Muscle layer of duodenum (tissue), 2 donors: Measurements from ENCODE around the gene DCT.

Experiments used
- H3K27ac ChIP-seq: one replicate; pipeline ENCODE4 v1.7.0; 2013; ENCODE audit warnings: mild to moderate bottlenecking, low read length
- H3K27me3 ChIP-seq: one replicate; pipeline ENCODE4 v1.7.0; 2013; ENCODE audit warnings: low read depth, mild to moderate bottlenecking, control low read depth, low read length
- H3K36me3 ChIP-seq, 2 donors: one replicate each; pipeline ENCODE4 v1.7.0; 2013; ENCODE audit warnings: low read length in 2 of 2, control low read depth in 1 of 2, mild to moderate bottlenecking in 1 of 2; ENCODE audit not compliant: insufficient read depth in 2 of 2, control insufficient read depth in 1 of 2
- H3K4me1 ChIP-seq, 2 donors: one replicate each; pipeline ENCODE4 v1.7.0; 2013; ENCODE audit warnings: low read length in 2 of 2, mild to moderate bottlenecking in 2 of 2, control low read depth in 1 of 2, moderate library complexity in 1 of 2; ENCODE audit not compliant: insufficient read depth in 2 of 2, control insufficient read depth in 1 of 2
- H3K4me3 ChIP-seq, 2 donors: one replicate each; pipeline ENCODE4 v1.7.0; 2013; ENCODE audit warnings: low read length in 2 of 2, low read depth in 1 of 2, mild to moderate bottlenecking in 1 of 2
- H3K9me3 ChIP-seq, 2 donors: one replicate each; pipeline ENCODE4 v1.7.0; 2013; ENCODE audit warnings: low read length in 2 of 2, control low read depth in 1 of 2, mild to moderate bottlenecking in 1 of 2; ENCODE audit not compliant: control insufficient read depth in 1 of 2
- donor health status: healthy.

DCT gene

DNA sequence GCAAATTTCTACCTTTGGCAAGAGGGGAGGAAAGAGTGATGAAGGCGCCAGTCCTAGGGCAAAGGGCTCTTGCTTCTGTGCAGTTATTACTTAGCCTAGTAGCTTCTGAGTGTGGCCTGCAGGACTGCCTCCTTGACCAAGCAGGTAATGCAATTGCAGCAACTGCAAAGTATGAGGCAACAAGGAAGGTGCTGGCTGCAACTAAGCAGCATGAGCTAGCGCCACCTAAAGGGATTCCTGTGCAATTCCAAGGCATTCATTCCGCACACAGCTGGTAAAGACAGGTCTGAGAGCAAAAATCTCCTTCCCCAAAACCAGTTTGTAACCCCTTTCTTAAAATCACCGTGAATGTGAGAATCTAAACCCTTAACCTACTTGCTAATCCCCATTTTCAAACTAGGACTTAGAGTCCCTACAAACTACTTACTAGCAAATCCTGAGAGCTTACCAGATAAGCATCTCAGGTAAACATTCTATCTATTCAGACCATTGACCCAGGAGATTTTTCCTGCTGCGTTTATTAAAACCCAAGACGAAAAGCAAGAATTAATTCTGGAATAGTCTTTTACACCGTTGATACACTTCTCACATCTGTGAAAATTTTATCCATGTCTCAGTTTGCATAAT is 62.9 kb downstream of the DCT start:
- Histone ChIP-seq H3K9me3 (peaks cover 3 to 6% of the 10 kb centered on the region in 2 donors), H3K4me1 (peaks cover 0 to 3% of the 10 kb centered on the region in 2 donors), H3K27ac (no peak overlapping the region), H3K36me3 (no peaks in the 10 kb centered on the region), H3K4me3 (no peak overlapping the region), H3K27me3 (no peaks in the 10 kb centered on the region)

DNA sequence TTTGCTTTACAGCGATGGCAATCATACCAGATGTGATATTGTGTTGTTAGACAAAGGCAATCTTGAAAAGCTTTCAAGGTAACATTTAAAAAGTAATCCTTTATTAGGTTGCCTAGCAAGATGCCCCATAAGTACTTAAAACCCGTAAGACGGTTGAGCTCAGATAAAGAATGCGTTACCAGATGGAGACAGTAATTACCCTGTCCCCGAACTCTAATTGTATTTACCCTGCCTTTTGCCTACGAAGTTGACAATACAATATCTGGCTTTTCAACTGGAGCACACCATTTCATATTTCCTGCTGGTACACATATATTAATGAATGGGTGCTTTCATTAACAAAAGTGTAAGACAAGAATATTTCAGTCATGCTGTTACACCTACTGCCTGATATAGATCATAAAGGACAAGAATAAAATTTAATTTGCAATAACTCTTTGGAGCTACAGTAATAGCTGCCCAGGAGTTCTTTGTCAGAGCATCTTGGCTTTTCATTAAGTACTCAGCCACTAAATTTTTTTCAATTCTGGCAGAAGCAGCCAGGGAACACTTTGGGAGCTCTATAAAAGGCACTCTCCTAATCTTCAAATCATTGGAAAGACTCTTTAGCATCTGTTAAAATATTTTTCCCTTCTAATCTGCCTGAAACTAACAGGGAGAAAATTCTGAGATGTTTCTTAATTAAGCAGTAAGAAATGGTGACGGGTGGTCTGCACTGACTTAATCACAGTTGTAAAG is 63.8 kb downstream of the DCT start:
- H3K36me3 ChIP-seq = no peaks in the 10 kb centered on the region
- H3K27me3 ChIP-seq = no peaks in the 10 kb centered on the region
- no peak overlapping the region for H3K27ac ChIP-seq
- H3K4me3 ChIP-seq = no peak overlapping the region
- no peaks in the 10 kb centered on the region for H3K9me3 ChIP-seq
- peaks cover 0 to 3% of the 10 kb centered on the region in 2 donors for H3K4me1 ChIP-seq

DNA sequence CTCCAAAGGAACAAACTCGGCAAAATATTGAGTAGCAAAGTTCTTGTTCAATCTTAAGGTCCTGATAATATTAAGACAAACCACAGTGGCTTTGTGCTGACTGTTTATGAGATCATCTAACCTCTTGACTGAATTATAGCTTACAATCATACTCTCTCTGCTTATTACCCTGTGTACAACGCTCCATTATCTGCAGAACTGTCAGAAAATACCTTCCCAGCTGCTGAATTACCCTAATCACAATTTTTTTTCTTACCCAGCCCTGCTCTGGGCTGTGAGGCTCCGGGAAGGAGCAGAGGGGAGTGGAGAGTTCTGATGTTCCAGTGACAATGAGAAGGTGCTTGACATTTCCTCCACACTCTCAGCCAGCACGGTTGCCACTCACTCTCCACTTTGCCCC is 64.8 kb downstream of the DCT start:
- H3K27me3 ChIP-seq = no peaks in the 10 kb centered on the region
- H3K4me3 ChIP-seq = no peak overlapping the region
- no peaks in the 10 kb centered on the region for H3K9me3 ChIP-seq
- peaks cover 0 to 3% of the 10 kb centered on the region in 2 donors for H3K4me1 ChIP-seq
- no peaks in the 10 kb centered on the region for H3K36me3 ChIP-seq
- H3K27ac ChIP-seq = no peak overlapping the region

DNA sequence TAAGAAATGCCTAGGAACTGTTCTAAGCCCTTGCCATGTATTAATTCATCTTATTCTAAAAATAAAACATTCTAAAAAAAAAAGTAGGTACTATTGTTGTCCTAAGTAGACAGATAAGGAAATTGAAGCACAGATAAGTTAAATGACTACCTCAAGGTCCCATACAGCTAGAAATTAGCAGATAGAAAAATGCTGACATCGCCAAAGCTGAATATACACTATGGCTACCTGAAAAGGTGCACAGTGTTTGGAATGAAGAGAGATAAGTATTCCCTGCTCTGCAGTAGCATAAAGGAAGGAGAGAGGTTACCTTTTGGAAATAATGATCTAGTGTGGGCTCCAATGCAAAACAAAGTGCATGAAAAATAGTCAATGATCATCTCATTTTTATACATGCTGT is 65.3 kb downstream of the DCT start:
- Histone ChIP-seq H3K4me3 (no peak overlapping the region), H3K9me3 (no peaks in the 10 kb centered on the region), H3K36me3 (no peaks in the 10 kb centered on the region), H3K4me1 (peaks cover 0 to 3% of the 10 kb centered on the region in 2 donors), H3K27ac (no peak overlapping the region), H3K27me3 (no peaks in the 10 kb centered on the region)

DNA sequence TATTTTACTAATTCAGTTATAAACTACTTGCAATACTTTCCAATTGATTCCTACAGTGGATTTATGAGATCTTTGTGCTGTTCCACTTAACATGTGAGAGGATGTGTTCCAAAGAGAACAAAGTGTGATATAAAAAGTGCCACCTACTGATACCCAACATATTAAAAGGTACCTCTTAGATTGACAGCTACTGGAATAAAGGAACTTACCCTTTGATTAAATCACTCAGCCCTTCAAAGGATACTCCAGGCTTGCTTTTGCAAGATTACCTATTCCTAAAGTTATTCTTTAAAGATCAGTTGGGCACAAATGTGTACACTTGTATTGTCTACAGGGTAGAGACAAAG is 65.9 kb downstream of the DCT start:
- no peak overlapping the region for H3K27ac ChIP-seq
- H3K27me3 ChIP-seq = no peaks in the 10 kb centered on the region

DNA sequence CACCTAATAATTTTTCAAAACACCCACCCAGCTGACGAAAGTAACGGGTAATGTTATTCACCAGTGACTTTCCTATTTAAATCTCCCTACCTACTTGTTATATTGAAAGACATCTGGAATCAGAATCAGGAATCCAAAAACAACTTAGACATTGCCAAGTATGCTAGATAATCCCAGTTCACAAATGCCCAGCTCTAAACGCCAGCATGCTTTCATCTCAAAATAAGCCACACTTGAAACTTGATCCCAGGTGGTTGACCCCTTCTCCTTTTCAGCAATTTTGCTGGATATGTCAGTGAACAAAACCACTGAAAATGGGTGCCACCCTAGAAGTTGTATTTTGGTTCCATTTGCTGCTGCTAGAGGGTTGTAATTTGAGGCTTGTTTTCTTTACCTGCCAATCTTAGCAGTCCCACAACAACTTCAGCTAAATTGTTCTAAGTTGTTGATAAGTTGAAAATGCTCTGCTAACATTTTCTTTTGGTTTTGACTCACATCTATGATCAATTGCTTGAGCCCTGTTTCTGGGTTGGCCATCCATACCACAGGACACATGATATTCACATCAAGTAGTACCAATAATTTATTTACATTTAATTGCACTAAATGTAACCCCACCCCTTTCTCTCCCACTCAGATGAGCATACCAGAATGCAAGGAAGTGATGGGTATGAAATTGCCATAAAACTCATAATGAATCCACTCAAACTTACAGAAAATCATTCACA is 66.4 kb downstream of the DCT start:
- H3K4me1 ChIP-seq = peaks cover 0 to 6% of the 10 kb centered on the region in 2 donors
- no peak overlapping the region for H3K27ac ChIP-seq
- H3K9me3 ChIP-seq = no peaks in the 10 kb centered on the region
- H3K4me3 ChIP-seq = no peak overlapping the region
- no peaks in the 10 kb centered on the region for H3K27me3 ChIP-seq
- no peaks in the 10 kb centered on the region for H3K36me3 ChIP-seq

More for the DNA sequence above, 65.9 kb downstream of the DCT start:
- no peaks in the 10 kb centered on the region for H3K9me3 ChIP-seq
- peaks cover 0 to 6% of the 10 kb centered on the region in 2 donors for H3K4me1 ChIP-seq
- no peak overlapping the region for H3K4me3 ChIP-seq
- no peaks in the 10 kb centered on the region for H3K36me3 ChIP-seq

DNA sequence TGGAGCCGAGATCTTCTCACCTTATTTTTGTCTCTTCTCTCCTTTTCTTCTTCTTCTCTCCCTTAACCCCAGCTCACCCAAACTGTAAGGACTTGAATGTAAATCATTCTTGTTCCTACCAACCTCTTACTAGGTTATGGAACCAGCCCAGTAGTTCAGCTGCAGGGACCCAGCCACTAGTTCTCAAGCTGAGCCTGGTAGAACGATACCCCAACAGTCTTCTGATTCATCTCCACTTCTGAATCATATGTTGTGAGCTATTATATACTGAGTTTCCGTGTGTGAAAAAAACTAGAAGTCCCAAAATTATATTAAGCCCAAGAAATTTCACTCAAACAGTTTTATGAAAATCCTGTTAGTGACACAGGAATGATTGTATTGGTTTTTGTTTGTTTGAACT is 67.7 kb downstream of the DCT start:
- Histone ChIP-seq H3K36me3 (no peaks in the 10 kb centered on the region), H3K9me3 (no peaks in the 10 kb centered on the region), H3K27me3 (no peaks in the 10 kb centered on the region), H3K4me3 (no peak overlapping the region), H3K4me1 (peaks cover 0 to 6% of the 10 kb centered on the region in 2 donors), H3K27ac (no peak overlapping the region)

DNA sequence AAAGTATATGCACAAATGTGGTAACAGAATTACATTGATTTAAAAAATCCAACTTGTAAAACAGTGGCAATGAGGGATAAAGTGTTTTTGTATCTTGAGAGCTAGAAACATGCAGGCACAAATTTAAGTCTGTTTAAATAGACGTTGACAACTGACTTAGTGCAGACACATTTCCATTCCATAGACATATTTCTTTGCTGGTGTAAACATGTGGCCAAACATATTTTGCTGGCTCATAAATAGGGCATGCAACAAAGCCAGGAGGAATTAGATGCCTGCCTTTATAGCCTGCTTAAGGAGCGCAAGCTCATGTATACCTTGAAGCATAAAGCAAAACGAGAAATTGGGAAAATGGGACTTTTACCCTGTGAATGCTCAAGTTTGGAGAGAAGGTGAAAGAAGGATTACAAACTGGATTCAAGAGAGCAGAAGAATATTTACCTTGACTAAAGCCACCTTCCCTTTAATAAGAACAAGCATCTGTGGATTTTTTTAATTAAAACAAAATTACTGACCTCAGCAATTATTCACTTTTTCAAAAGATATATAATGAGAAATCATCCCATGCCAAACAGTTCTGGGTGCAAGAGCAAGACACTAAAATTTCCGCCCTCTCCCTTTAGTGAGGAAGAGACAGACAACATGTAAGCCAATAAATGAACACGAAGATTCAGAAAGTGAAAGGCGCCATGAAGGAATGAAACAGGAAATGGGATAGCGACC is 71.0 kb downstream of the DCT start:
- H3K27me3 ChIP-seq = no peaks in the 10 kb centered on the region
- no peaks in the 10 kb centered on the region for H3K36me3 ChIP-seq
- H3K4me3 ChIP-seq = no peak overlapping the region
- H3K27ac ChIP-seq = no peak overlapping the region
- H3K9me3 ChIP-seq = no peaks in the 10 kb centered on the region
- peaks cover 0 to 3% of the 10 kb centered on the region in 2 donors for H3K4me1 ChIP-seq

DNA sequence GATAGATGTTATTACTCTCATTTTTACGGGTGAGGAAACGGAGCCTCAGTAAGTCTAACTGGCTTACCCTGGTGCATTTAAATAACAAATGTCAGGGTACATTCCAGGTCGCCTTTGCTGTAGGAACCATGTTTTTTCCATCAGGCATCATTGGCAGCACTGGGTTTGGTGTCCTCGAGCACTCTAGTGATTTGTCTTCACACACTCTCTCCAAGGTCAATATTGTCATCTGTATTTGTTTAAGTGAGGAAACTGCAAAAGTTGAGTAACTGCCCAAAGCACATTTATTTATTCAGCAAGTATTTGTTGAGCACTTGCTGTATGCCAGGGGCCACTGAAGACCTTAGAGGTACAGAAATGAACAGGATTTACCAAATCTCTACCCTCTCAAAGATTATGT is 78.6 kb downstream of the DCT start:
- Histone ChIP-seq H3K36me3 (no peaks in the 10 kb centered on the region), H3K4me3 (no peak overlapping the region), H3K4me1 (no peaks in the 10 kb centered on the region), H3K27ac (no peak overlapping the region), H3K9me3 (no peaks in the 10 kb centered on the region), H3K27me3 (no peaks in the 10 kb centered on the region)

DNA sequence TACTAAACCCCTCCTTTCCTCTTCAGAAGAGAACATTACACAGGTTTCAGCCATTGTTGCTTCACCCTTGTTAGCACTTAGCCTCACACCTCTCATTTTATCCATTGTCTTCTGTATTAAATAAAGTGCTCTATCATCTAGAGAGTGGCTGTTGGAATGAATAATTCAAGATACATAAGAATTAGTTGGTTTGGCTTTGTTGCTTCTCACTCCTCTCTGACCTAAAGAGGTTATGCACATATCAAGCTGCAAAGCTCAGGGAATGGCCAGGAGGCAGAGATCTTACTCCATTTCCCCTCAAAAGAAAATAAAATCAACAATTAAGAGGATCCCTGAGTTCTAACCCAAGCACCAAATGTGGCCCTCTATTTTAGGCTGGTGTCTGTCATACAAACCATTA is 79.7 kb downstream of the DCT start:
- no peak overlapping the region for H3K27ac ChIP-seq
- no peaks in the 10 kb centered on the region for H3K36me3 ChIP-seq
- no peak overlapping the region for H3K4me3 ChIP-seq
- H3K4me1 ChIP-seq = no peaks in the 10 kb centered on the region
- H3K27me3 ChIP-seq = no peaks in the 10 kb centered on the region
- H3K9me3 ChIP-seq = no peaks in the 10 kb centered on the region

DNA sequence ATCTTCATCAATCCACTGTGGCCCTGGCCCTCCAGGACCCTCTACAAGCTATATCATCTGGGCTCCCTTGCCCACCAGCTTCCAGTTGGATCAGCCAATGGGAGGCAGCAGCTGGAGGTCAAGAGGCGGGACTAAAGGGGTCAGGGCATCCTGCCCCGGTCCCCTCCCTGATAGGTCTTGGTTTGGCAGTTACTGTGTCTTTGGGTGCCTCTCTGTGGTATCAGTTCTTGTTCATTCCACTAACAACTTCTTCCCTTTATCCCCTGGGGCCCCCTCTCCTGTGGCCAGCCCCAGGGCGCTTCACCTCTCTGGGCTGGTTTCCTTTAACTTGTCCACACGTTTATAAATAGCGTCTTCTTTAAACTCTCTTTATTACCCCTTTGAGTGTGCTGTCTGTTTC is 83.6 kb downstream of the DCT start:
- Histone ChIP-seq H3K27me3 (no peaks in the 10 kb centered on the region), H3K9me3 (no peaks in the 10 kb centered on the region), H3K27ac (no peak overlapping the region), H3K4me3 (no peak overlapping the region), H3K36me3 (no peaks in the 10 kb centered on the region), H3K4me1 (no peaks in the 10 kb centered on the region)
